Measurements from ENCODE around the gene SLC6A3.
"Not testable (repeated sequence)": the region's sequence is repeated elsewhere in the genome, so short reads cannot be mapped to it uniquely, and the experiment has no call there.

SLC6A3 gene

DNA sequence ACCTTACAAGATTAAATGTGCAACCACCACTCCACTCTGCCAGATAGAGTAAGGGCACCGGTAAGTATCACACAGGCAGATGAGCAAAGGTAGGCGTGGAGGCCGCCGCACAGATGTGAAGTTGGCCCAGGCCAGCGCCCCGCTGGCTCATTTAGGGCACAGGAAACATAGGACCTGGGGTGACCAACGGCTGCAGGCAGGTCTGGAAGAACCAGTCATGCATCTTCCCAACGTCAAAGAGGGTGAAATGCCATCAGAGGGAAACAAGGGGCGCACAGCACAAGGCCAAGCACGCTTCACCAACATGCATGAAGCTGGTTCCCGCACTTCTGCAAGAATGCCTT, 31.7 kb upstream of the SLC6A3 start:
- no peak for DNase-seq

- DNase-seq = no peak
These were observed 31.1 kb upstream of the SLC6A3 start for GRCh38 chr5:1476181-1476966.

GRCh38 chr5:1475544-1475900, 30.3 kb upstream of the SLC6A3 start:
- DNase-seq = not testable (repeated sequence)

DNA sequence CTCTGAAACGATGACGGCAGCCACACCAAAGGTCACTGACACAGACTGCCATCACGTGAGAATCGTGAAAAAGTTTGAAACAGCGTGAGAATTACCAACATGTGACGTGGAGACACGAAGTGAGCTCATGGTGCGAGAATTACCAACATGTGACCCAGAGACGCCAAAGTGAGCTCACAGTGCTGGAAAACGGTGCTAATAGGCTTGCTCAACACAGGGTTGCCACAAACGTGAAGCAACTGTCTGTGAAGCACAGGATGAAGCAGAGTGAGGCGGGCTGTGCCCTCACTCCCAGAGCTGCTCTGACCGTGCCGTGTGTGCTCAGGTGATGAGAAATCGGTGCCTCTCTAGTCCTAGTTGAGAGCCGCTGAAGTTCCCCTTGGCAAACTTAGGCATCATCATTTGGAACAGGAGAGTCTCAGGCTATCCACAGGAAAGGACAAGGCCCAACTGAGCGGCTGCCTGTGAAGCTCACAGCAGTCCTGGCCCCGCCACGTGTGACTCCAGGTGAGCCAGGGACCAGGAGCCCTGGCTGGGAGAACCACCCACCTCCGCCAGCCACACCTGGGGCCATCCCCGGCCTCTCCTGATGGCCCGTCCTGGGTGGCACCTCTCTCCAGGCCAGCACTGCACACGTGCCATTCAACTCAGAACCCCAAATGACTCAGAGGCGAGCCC, 29.8 kb upstream of the SLC6A3 start:
- no peak for DNase-seq

DNA sequence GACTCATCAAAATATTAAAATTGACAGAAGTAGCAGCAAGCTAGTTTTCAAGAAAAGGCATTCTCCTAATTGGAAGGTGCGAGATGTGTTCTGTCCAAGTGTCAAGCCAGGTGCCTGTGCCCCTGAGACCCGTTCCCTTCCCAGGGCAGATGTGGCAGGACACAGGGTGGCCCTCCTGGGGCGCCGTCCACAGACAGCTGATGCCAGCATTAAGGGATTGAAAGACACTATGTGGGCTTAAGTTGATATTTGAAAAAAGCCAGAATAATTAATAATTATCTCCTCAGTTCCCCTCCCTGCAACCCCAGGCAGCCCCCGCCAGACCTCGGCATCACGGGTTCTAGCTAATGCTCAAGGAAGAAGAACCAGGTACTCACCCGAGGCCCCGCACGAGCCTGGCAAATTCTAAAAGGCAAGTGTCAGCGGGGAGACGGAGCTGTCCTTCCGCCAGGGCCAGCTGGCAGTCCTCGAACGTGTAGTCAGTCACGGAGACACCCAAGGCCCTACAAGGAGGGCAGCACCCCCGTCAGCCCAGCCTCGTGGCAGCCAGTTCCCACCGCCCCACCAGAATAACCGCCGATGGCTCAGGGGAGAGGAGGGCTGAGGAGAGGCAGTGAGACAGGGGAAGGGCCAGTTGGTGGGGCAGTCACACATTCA, 29.1 kb upstream of the SLC6A3 start:
- no peak for DNase-seq

DNA sequence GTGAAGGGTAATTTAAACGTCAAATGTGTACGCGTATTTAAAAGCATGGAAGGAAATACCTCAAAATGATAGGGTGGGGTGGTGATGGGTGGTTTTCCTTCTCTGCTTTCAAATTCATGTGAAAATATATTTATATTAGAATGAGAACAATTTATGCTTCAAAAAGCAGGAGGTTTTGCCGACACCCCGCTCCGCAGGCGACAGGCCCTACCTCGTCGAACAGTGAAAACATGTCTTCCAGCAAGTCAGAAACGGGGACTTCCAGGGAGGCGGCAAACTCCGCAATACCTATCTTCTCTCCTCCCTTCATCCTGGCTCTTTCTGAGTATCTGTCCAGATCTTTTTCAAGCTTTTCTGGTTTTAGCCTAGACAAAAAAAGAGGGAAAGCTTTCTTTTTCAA, 28.5 kb upstream of the SLC6A3 start:
- no peak for DNase-seq

DNA sequence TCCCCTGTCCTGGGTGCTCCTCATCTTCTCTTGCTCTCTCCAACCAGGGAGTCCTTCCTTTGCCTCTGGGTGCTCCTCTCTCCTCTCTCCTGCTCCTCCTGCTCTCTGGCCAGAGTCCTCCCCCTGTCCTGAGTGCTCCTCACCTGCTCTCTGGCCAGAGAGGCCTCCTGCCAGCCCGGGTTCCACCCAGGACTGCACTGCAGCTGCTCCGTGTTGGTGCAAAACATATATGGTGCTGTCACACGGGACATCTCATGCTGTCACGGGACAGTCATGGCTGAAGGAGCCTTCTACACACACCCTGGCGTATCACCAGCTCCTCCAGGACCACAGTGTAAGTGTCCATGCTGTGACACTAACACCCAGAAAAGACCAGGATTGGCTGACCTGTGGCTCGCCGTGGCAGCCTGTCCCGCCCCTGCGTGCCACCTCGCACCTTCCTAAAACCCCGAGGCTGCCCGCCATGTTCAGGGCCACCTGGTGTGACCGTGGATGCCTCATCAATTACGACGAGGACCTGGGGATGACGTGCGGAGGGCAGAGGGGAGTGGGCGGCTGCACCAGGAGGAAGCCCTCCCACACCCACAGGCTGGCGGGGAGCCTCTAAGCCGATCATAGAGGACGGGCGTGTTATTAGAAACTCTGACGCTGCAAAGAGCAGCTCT, 27.9 kb upstream of the SLC6A3 start:
- no peak for DNase-seq

- no peak for DNase-seq
These were observed 27.0 kb upstream of the SLC6A3 start for GRCh38 chr5:1471997-1472963.

DNA sequence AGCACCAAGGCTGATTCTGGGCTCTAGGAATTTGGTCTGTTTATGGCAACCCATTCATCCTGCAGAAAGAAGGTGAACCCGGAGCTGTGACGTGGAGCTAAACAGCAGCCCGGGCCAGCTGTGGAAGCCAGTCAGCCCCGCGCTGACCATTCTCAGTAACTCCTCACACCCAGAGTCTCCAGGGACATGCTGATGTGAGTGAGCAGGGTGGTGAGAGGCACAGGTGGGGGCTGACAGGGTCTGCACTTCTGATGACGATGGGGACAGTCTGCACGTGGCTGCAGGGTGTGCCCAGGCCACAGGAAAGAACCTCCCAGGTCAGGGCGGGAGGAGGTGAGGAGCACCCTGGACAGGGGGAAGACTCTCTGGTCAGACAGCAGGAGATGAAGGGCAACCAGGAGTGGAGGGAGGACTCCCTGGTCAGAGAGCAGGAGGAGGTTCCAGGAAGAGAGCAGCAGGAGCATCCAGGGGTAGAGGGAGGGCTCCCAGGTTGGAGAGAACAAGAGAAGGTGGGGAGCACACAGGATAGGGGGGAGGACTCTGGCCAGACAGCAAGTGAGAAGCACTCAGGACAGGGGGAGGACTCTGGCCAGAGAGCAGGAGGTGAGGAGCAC, 26.1 kb upstream of the SLC6A3 start:
- DNase-seq = no peak

DNA sequence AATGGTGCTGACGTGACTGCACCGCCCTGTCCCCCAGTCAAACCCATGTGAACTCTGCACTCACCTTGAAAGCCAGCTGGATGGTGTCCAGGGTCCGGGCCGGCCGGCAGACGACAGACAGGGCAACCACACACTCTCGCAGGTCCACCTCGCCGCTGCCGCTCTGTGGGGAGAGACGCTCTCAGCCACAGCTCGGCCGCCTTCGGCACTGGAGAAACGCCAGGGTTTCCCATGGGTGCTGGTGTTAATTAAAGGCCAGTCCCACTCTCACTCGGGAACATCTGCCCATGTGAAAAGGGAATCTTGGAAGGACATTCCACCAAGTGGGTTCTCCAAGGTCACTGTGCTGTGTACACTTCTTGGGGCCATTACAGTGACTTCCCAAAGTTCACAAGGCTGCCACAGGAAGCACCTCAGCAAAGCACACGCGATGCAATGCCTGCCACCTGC, 25.5 kb upstream of the SLC6A3 start:
- no peak for DNase-seq

GRCh38 chr5:1468629-1469527, 23.6 kb upstream of the SLC6A3 start:
- DNase-seq = no peak

DNA sequence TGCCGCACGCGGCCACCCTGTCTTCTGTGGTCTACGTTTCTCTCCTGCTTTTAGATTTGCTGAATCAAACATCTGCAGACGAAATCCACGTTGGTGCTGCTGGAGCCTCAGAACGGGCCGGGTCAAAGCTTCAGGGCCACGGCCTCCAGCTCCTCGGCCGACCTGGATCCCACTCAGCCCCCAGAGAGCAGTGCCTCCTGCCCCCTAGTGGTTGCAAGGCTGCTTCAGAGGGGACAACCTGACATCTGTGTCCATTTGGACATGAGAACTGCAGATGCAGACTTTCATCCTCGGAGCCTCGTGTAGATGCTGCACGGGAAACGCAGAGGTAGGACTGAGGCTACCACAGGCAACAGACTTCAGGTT, 23.0 kb upstream of the SLC6A3 start:
- DNase-seq = peak; percentile 15

- DNase-seq = no peak
These were observed 22.4 kb upstream of the SLC6A3 start for GRCh38 chr5:1467341-1468246.

DNA sequence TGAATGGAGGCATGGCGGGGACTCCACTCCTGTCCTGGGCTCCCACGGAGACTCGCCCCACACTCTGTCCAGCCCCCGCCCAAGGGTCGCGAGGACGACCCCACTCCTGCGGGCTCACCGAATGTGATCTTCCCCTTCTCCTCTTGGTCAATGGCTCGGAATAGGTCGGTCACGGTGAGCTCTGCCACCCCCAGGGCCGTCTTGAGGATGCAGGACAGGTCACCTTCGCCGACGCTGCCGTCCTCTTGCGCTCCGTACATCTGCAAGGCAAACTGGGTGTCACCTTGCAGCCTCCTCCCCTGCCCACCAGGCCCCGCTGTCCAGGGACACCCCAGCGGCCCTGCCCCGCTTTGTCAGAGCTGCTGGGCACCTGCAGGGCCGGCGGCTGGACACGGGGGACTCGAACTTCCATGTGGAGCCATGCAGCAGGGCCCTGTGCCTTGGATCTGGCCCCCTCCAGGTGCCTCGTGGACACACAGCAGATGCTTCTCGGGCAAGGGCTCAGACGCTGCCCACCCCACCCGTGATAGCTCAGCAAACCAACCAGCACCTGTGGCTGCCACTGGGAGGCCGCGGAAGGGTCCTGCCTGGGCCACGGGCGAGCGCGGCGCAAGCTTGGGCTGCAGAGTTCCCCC, 21.5 kb upstream of the SLC6A3 start:
- no peak for DNase-seq

DNA sequence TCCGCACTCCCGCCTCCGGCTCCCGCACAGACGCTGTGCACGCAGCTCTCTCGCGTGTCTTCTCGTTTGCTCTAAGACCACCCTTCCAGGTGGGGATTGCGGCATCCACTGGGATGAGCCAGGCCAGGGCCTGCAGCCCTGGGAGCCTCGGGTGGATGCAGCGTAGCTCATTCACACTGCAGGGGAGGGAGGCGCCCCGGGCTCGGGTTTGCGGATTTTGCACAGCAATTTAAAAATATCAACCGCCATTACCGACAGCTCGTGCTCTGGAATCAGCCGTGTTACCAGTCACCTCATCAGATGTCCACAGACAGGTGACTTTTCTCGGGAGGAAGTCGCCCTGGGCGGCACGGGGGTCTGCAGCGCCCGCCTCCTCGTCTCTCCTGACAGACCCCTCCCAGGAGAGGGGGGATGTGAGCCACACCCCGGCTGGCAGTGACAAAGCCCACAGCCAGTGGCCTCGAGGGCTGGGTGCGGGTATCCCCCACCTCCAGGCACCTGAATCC, 20.8 kb upstream of the SLC6A3 start:
- no peak for DNase-seq

- no peak for DNase-seq
These were observed 19.9 kb upstream of the SLC6A3 start for GRCh38 chr5:1465117-1465516.

GRCh38 chr5:1464511-1464910, 19.3 kb upstream of the SLC6A3 start:
- no peak for DNase-seq

DNA sequence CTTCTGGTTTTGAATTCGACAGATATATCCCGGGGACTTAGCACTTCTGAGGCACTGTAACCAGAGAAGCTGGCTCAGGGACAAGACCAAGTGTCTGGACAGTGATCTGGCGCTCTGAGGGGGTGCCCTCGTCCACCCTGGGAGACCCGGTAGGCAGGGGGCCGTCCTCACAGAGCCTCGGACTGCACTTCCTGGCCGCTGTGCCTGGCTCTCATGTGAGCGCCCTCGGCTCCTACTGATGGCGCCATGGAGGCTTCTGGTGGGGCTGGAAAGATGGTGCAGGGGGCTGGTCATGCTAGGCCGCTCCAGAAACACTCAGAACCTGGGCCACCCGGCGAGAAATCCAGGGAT, 18.8 kb upstream of the SLC6A3 start:
- no peak for DNase-seq
